Esophagus muscularis mucosa (tissue), 3 donors: ENCODE measurements around the gene HSPA4.

Experiments
- POLR2AphosphoS5 ChIP-seq, 2 donors: sonication (generic); formaldehyde crosslinking; IDR thresholded peaks; one replicate each; pipeline ENCODE4 v1.6.1; 2017; ENCODE audit warnings: antibody characterized with exemption in 2 of 2
- TF ChIP-seq, protein P1 (sequence below), 3 experiments: fragments of 200-600 bp in 2 of 3; fragments of 450-650 bp in 1 of 3; sonication (generic) in 2 of 3; IDR thresholded peaks; one replicate each; pipeline ENCODE4 v1.5.1; 2017 to 2019; ENCODE audit warnings: antibody characterized with exemption in 3 of 3, mild to moderate bottlenecking in 2 of 3, moderate library complexity in 1 of 3

- TF ChIP-seq, protein P1, sequence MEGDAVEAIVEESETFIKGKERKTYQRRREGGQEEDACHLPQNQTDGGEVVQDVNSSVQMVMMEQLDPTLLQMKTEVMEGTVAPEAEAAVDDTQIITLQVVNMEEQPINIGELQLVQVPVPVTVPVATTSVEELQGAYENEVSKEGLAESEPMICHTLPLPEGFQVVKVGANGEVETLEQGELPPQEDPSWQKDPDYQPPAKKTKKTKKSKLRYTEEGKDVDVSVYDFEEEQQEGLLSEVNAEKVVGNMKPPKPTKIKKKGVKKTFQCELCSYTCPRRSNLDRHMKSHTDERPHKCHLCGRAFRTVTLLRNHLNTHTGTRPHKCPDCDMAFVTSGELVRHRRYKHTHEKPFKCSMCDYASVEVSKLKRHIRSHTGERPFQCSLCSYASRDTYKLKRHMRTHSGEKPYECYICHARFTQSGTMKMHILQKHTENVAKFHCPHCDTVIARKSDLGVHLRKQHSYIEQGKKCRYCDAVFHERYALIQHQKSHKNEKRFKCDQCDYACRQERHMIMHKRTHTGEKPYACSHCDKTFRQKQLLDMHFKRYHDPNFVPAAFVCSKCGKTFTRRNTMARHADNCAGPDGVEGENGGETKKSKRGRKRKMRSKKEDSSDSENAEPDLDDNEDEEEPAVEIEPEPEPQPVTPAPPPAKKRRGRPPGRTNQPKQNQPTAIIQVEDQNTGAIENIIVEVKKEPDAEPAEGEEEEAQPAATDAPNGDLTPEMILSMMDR (IDR thresholded peaks at IDR 0.05) = no peak
- TF ChIP-seq POLR2AphosphoS5 (IDR thresholded peaks at IDR 0.05) = no peak
These were observed 30.3 kb downstream of the HSPA4 start for GRCh38 chr5:133082128-133082527.
